Measurements from ENCODE around the gene PDE4B.

- TF ChIP-seq MAX (CRISPR knock-in tag; IDR thresholded peaks at IDR 0.05) (no peak), TAF1 (IDR thresholded peaks at IDR 0.05; ENCODE audit: control insufficient read depth, extremely low read depth, insufficient read depth, low read length, severe bottlenecking) (no peak), FOXM1 (IDR thresholded peaks at IDR 0.05; ENCODE audit: low read depth) (no peak), FOXM1 (CRISPR knock-in tag; IDR thresholded peaks at IDR 0.05; ENCODE audit: low read depth) (no peak), SMAD2 (IDR thresholded peaks at IDR 0.05; ENCODE audit: low read depth, low read length) (no peak), ZNF280A (IDR thresholded peaks at IDR 0.05; ENCODE audit: low read depth, partially characterized antibody) (no peak), BHLHE40 (IDR thresholded peaks at IDR 0.05; ENCODE audit: low read length) (no peak), MAFK (IDR thresholded peaks at IDR 0.05; ENCODE audit: low read length) (no peak), MCM7 (IDR thresholded peaks at IDR 0.05) (no peak)
Observed at GRCh38 chr1:66332548-66332901, 539.8 kb downstream of the PDE4B start.
